Measurements from ENCODE around the gene SYT5. TPM values are rescaled to one million over a fixed set of nuclear protein-coding genes. Genes with fewer than 3 reads are reported as not detected.

The SYT5 gene
- total RNA-seq, 1 experiment from 2014 or later: 1.3 TPM

- peaks cover 32% of the 10 kb centered on the region for H3F3A ChIP-seq (ENCODE audit: insufficient read depth, low read depth)
- H3K4me3 ChIP-seq: no peak overlapping the region
- H3K36me3 ChIP-seq (ENCODE audit: low read depth): no peaks in the 10 kb centered on the region
- DNase-seq: no peak
- H4K20me1 ChIP-seq (ENCODE audit: insufficient read depth): no peaks in the 10 kb centered on the region
- intact Hi-C loops (cut with micrococcal nuclease; ENCODE audit: unreplicated experiment): no loop called here
- H3K27me3 ChIP-seq (ENCODE audit: insufficient read depth, low read depth): no peaks in the 10 kb centered on the region
- no peaks in the 10 kb centered on the region for H3K9me2 ChIP-seq (ENCODE audit: insufficient read depth)
- H2AFZ ChIP-seq: no peak overlapping the region
- H3K79me2 ChIP-seq (ENCODE audit: low read depth): no peaks in the 10 kb centered on the region
- CTCF ChIA-PET: no interaction called here
- H3K4me2 ChIP-seq: no peak overlapping the region
- H3K4me1 ChIP-seq (replicated peaks; ENCODE audit: insufficient read depth): peaks cover 17% of the 10 kb centered on the region
- BruUV-seq (replicated peaks): no TSS peak
- POLR2A ChIA-PET (ENCODE audit: unreplicated experiment): interaction anchor here (0.6 kb wide), 1 partner anchor 111 kb away, joined by 5 read pairs; no protein-coding TSS in a partner anchor
- no peak overlapping the region for H3K27ac ChIP-seq
- no peak for TF ChIP-seq EZH2 (IDR thresholded peaks at IDR 0.05; ENCODE audit: low read depth)
- no peak for TF ChIP-seq CTCF (conservative IDR thresholded peaks at IDR 0.05)
- H3K9me3 ChIP-seq (ENCODE audit: insufficient read depth, low read depth): no peaks in the 10 kb centered on the region
Observed at GRCh38 chr19:55171440-55171839, 8.6 kb downstream of the SYT5 start.

GRCh38 chr19:55169136-55169535, 11.0 kb downstream of the SYT5 start:
- ChIA-PET CTCF (interaction anchor here (0.7 to 1.1 kb wide), 2 partner anchors 19 to 133 kb away, joined by 3 to 12 read pairs; no protein-coding TSS in a partner anchor), POLR2A (ENCODE audit: unreplicated experiment) (no interaction called here)
- no peaks in the 10 kb centered on the region for H3K36me3 ChIP-seq (ENCODE audit: low read depth)
- BruUV-seq (replicated peaks): no TSS peak
- no peak for TF ChIP-seq EZH2 (IDR thresholded peaks at IDR 0.05; ENCODE audit: low read depth)
- TF ChIP-seq CTCF (conservative IDR thresholded peaks at IDR 0.05): no peak
- H3K79me2 ChIP-seq (ENCODE audit: low read depth): no peaks in the 10 kb centered on the region
- no peaks in the 10 kb centered on the region for H4K20me1 ChIP-seq (ENCODE audit: insufficient read depth)
- no peak overlapping the region for H3K4me3 ChIP-seq
- DNase-seq: no peak
- intact Hi-C loops (cut with micrococcal nuclease; ENCODE audit: unreplicated experiment): loop anchor here (5.0 to 10.0 kb wide), 4 partner anchors 216 to 494 kb away; partner anchors contain the start of genes FIZ1, RPL28, TMEM238 and UBE2S
- peaks cover 21% of the 10 kb centered on the region for H3F3A ChIP-seq (ENCODE audit: insufficient read depth, low read depth)
- no peak overlapping the region for H3K4me2 ChIP-seq
- H3K9me3 ChIP-seq (ENCODE audit: insufficient read depth, low read depth): no peaks in the 10 kb centered on the region
- H3K9me2 ChIP-seq (ENCODE audit: insufficient read depth): no peaks in the 10 kb centered on the region
- H3K27me3 ChIP-seq (ENCODE audit: insufficient read depth, low read depth): no peaks in the 10 kb centered on the region
- H3K27ac ChIP-seq: no peak overlapping the region
- H2AFZ ChIP-seq: no peak overlapping the region
- peaks cover 23% of the 10 kb centered on the region for H3K4me1 ChIP-seq (replicated peaks; ENCODE audit: insufficient read depth)

GRCh38 chr19:55166530-55167268, 13.4 kb downstream of the SYT5 start, which contains the start of gene DNAAF3:
TSS of gene DNAAF3 (minus strand) at chr19:55166613. CDS start at chr19:55166413, 200 bp downstream.
- no TSS peak for BruUV-seq (replicated peaks)
- TF ChIP-seq CTCF (conservative IDR thresholded peaks at IDR 0.05) (no peak), EZH2 (IDR thresholded peaks at IDR 0.05; ENCODE audit: low read depth) (no peak)
- ChIA-PET CTCF (interaction anchor here (0.5 to 2.3 kb wide), 9 partner anchors 11 to 258 kb away, joined by 3 to 16 read pairs (median 3); no protein-coding TSS in a partner anchor), POLR2A (ENCODE audit: unreplicated experiment) (interaction anchor here (0.6 to 1.4 kb wide), 19 partner anchors 10 to 473 kb away, joined by 3 to 14 read pairs (median 5); partner anchors contain the start of genes HSPBP1, PPP6R1, PTPRH and TMEM238)
- peaks cover 22% of the 10 kb centered on the region for H3F3A ChIP-seq (ENCODE audit: insufficient read depth, low read depth)
- intact Hi-C loops (cut with micrococcal nuclease; ENCODE audit: unreplicated experiment): loop anchor here (1.0 to 10.0 kb wide), 10 partner anchors 22 to 492 kb away; partner anchors contain the start of genes FIZ1, KMT5C, PPP1R12C and PPP6R1
- peak within 1 kb of the TSS; percentile 93 for H2AFZ ChIP-seq
- no peaks in the 10 kb centered on the region for H3K36me3 ChIP-seq (ENCODE audit: low read depth)
- H4K20me1 ChIP-seq (ENCODE audit: insufficient read depth): no peaks in the 10 kb centered on the region
- no peaks in the 10 kb centered on the region for H3K9me3 ChIP-seq (ENCODE audit: insufficient read depth, low read depth)
- peak within 1 kb of the TSS; percentile 71 for H3K27ac ChIP-seq
- peak within 1 kb of the TSS; percentile 78 for H3K4me2 ChIP-seq
- peak; percentile 96 to 99 for DNase-seq
- peaks cover 13% of the 10 kb centered on the region for H3K4me1 ChIP-seq (replicated peaks; ENCODE audit: insufficient read depth)
- no peaks in the 10 kb centered on the region for H3K79me2 ChIP-seq (ENCODE audit: low read depth)
- no peaks in the 10 kb centered on the region for H3K9me2 ChIP-seq (ENCODE audit: insufficient read depth)
- H3K4me3 ChIP-seq: peak within 1 kb of the TSS; percentile 70
- H3K27me3 ChIP-seq (ENCODE audit: insufficient read depth, low read depth): no peaks in the 10 kb centered on the region

Data from PC-9 (cell line).